DMS114 treated with DMSO at 0.1 percent for 48 hours (cell line): Measurements from ENCODE around the gene CRIM1.

ENCODE experiments used
- DNase-seq: peaks from one replicate; lab custom pipeline; 2025; ENCODE audit not compliant: unreplicated experiment; lab: John Stamatoyannopoulos, UW

The CRIM1 gene

GRCh38 chr2:36423172-36423571, 67.6 kb downstream of the CRIM1 start:
- no peak for DNase-seq

GRCh38 chr2:36423619-36424120, 68.1 kb downstream of the CRIM1 start:
- no peak for DNase-seq

DNA sequence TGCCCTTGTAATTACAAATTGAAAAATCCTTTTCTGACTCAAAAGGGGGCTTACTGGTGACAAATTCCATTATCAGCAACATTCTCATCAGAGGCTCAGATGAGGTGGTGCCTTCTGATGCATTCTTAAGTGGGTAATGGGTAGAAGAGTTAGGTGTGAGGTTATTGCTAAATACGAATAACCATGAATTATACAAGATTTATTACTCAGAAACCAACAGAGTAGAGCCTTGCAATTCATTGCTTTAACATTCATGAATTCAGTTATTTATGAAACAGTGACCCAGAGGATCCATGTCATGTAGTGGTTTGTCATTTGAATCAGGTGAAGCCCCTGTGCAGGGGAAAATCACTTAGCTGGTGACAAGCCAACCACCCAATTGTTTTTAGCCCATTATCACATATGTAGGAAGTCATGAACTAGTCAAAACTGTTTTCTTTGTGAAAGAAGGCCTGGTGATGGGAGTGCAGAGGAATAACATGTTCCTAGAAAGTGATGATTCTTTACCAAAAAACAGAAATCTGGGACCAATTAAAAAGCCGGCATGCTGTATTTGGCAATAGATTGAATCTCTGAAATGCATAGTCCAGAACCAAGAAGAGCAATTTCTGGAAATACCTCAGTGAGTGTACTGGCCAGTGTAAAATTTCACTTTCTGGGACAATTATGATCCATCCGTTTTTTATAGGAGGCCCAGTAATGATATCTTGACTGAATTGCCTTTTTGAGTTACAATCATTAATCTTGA, 70.2 kb downstream of the CRIM1 start:
- no peak for DNase-seq

DNA sequence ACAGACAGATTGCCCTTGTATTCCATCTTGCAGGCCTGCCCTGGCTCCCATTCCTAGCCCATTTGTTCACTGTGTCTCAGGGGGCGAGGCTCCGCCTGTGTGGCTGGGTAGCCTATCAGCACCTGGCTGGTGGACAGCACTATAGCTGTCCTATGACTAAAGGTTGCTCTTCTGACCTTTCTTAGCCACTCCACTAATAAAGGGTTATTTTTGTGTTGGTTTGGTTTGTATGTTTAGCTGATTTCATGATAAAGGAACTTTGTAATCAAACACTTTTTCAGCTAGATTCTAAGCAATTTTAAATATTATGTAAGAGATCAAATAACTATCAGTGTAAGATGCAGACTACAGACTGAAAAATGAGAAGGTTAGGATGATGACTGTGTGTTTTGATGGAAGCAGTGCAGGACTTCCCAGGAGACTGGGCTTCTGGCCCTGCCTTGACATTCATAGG, 72.2 kb downstream of the CRIM1 start:
- no peak for DNase-seq

DNA sequence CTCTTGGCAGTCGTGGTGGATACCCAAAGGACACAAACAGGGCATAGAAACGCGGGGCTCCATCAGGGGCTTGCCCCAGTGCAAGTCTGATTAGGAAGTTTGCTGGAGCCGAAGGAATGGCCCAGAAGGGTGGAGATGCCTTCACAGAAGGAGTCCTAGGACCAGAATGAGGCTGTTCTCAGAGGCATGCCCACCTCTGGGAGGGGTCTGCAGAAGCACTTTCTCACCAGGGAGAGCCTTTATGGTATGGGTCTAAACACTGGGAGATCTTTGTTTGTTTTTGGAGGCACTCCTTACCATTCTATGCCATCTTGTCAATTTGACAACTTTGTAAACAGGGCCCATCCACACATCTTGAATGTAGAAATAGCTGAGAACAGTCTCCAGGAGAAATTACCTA, 75.0 kb downstream of the CRIM1 start:
- DNase-seq = no peak

DNA sequence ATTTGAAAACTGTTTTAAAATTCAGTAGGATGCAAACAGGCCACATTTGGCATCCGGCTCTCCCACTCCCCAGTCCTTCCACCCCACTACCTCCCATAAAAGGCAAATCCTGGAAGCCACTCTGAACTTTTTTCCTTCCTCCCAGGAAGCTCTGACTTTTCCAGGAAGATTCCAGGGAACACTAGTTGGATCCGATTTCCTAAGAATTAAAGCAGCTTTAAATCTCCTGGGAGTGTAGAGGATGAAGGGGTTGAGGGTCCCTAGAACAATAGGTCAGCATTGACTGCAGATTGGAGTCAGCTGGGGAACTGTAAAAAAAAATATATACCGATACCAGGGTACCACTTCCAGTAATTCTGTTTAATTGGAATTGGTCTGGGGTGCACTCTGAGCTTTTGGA, 76.9 kb downstream of the CRIM1 start:
- no peak for DNase-seq

- DNase-seq = no peak
These were observed 78.0 kb downstream of the CRIM1 start for GRCh38 chr2:36433311-36434217.

DNA sequence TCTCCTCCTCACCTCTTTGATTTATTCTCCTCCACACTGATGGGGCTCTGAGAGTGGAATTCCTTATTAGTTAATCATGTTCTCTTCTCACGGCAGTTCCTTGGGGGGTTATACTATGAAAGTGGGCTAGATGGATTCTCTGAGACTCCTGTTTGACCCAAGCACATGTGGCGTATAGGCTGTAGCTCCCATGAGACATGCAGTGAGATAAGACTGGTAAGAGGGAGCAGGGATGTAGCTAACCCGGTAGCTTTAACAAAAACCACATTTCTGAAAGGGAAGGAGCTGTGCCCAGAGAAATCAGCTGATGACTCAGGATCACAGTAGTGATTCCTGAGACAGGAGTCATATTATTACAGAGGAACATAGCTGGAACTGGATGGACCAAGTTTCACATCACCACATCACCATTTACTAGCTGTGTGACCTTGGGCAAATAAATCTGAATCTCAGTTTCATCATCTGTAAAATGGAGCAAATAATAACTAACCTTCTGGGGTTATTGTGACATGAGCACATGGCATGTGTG, 82.9 kb downstream of the CRIM1 start:
- no peak for DNase-seq

- no peak for DNase-seq
These were observed 83.5 kb downstream of the CRIM1 start for GRCh38 chr2:36439084-36439483.

DNA sequence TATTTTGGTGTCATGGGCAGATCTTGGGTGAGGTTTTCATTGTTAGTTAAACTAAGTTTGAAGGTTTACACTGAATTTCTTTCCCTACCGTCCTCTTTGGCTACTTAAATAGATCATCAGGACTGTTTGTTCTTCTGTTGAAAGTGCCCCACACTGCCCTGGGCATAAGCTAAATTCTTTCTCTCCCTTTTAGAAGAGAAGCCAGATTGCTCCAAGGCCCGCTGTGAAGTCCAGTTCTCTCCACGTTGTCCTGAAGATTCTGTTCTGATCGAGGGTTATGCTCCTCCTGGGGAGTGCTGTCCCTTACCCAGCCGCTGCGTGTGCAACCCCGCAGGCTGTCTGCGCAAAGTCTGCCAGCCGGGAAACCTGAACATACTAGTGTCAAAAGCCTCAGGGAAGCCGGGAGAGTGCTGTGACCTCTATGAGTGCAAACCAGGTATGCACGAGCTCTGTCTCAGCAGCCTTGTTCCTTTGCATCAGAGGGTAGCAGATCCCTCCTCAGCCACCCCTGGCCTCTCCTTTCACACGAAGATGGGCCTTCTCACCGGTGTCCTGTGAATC, 85.6 kb downstream of the CRIM1 start:
- DNase-seq = no peak

DNA sequence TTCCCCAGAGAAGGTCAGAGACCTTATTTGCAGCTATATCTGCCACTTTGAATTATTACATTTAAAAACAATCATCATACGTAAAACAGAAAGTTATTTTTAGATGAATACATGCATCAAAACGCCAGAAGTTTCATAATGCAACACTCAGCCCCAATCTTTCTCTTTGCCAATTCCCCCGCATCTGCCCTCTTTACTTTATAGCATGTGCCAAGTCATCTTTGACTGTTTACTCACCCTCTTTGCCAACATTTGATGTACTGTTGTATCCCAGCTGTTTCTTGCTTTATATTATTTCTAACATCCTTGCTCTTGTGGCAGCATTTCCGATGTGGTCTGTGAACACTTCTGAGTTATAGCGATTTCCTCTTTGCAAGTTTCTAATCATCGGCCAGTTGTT, 86.2 kb downstream of the CRIM1 start:
- no peak for DNase-seq

GRCh38 chr2:36444216-36444936, 88.8 kb downstream of the CRIM1 start:
- no peak for DNase-seq

- DNase-seq = no peak
These were observed 89.7 kb downstream of the CRIM1 start for GRCh38 chr2:36445185-36445866.

GRCh38 chr2:36446294-36446693, 90.7 kb downstream of the CRIM1 start:
- DNase-seq = no peak

DNA sequence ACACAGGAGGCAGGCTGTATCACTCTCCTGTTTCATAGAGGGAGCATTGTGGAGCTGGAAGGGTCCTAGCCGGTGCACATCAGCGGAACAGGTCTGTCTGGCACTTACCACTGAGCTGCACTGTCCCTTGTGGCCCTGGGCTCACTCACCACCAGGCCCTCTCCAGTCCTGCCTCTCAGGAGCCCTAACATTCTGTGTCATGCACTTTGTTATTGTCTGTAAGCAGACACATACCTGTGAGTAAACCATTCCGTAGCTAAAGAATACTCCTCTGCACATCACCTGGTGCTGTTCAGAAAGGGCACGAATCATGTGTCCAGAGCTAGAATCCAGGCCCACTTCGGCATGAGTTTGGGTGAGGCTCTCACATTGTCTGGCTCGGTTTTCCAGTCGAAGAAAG, 93.6 kb downstream of the CRIM1 start:
- no peak for DNase-seq

GRCh38 chr2:36449943-36450392, 94.4 kb downstream of the CRIM1 start:
- no peak for DNase-seq

DNA sequence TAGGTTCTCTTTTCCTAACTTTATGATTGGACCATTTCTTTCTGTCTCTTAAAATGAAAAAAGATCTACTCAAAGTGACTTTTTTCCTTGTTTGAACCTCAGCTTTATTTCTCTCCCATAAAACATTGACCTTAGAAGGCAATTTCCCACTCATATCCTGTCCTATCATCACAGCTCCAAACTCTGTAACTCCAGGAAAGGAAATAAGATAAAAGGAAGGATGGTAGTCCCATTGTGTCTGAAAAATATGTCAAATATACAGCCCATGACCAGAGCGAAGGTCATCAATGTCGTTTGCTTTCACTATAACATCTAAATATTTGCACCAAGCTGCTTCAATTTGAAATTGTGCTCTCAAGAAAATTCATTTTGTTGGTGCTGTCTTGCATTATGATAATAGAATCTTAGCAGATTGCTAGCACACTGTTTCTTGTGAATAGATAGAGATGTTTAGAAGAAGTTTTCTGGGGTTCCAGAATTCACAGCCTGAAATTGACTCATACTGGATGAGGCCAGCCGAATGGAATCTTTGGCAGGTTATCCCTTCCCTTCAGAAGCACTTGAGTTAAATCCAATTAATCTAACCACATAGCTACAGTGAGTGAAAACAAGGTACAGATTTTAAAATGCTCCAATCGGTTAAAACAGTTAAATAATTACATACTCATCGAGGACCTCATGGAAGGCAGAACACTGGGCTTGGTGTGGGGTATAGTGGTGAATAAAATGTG, 95.1 kb downstream of the CRIM1 start:
- no peak for DNase-seq

GRCh38 chr2:36451512-36451911, 95.9 kb downstream of the CRIM1 start:
- no peak for DNase-seq

DNA sequence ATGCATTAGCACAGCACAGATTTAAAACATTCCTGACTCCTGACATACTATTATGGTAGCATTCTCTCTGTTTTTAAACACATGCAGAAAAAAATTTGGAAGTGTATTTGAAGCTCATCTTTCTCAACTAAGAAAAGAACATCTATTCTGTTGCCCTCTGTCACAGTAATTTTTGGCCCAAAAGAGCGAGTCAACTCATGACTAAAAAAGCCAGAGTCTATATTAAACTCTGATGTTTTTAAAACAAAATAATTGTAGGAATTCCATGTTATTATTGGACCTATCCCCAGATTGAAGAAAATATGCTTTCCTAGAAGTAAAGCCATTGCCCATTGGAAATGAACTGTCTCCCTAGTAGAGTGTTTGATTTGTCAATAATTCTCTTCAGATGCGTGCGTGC, 96.7 kb downstream of the CRIM1 start:
- DNase-seq = no peak
